Measurements from ENCODE around the gene METTL3.

DNA sequence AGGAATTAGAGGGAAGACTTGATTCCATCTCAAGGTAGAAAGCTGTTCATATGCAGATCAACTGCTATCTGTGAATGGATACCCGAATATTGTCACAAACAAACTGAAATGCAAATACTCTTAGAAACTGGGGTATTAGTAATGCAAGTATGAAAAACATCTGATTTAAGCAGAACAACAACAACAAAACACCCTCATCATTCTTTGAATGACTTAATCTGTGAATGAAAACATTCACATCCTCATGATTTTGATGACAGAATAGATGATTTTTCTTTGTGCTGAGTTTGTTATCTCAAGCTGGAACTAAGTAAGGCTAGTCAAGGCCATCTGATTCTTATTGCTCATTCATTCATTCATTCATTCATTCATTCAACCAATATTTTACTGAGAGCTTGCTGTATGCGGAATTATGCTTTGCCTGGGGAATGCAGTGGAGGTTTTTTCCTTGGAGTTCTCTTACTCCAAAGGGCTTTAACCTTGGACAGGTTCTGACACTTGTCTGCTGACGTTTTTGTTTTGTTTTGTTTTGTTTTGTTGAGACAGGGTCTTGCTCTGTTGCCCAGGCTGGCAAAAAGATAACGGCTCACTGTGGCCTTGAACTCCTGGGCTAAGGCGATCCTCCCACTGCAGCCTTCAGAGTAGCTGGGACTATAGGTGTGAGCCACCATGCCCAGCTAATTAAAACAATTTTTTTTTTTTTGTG, 45.4 kb upstream of the METTL3 start:
- TF ChIP-seq, protein P1, sequence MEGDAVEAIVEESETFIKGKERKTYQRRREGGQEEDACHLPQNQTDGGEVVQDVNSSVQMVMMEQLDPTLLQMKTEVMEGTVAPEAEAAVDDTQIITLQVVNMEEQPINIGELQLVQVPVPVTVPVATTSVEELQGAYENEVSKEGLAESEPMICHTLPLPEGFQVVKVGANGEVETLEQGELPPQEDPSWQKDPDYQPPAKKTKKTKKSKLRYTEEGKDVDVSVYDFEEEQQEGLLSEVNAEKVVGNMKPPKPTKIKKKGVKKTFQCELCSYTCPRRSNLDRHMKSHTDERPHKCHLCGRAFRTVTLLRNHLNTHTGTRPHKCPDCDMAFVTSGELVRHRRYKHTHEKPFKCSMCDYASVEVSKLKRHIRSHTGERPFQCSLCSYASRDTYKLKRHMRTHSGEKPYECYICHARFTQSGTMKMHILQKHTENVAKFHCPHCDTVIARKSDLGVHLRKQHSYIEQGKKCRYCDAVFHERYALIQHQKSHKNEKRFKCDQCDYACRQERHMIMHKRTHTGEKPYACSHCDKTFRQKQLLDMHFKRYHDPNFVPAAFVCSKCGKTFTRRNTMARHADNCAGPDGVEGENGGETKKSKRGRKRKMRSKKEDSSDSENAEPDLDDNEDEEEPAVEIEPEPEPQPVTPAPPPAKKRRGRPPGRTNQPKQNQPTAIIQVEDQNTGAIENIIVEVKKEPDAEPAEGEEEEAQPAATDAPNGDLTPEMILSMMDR (IDR thresholded peaks at IDR 0.05; ENCODE audit: poor library complexity), result no peak
- TF ChIP-seq EZH2 (IDR thresholded peaks at IDR 0.05; ENCODE audit: borderline replicate concordance), result no peak
- no peak for TF ChIP-seq EZH2phosphoT487 (IDR thresholded peaks at IDR 0.05; ENCODE audit: low read depth, severe bottlenecking, unreplicated experiment)
